A673 (cell line): Measurements from ENCODE around the gene ORM2. TPM values are rescaled to one million over a fixed set of nuclear protein-coding genes. Genes with fewer than 3 reads are reported as not detected.

ENCODE experiments used
- BruUV-seq: library from RNA; stranded (reverse); fragments of 400-500 nt; replicated peaks from 2 replicates; lab custom pipeline; 2021; lab: Mats Ljungman, UMichigan
- CTCF ChIA-PET: fragments of 300-600 bp; sonication (Branson Sonifier 250); formaldehyde crosslinking; loops from one replicate; lab custom pipeline; 2022; ENCODE audit warnings: antibody characterized with exemption; lab: Charles Lee
- POLR2A ChIA-PET: fragments of 300-600 bp; sonication (Branson Sonifier 250); formaldehyde crosslinking; loops from one replicate; lab custom pipeline; 2022; ENCODE audit warnings: antibody characterized with exemption; ENCODE audit not compliant: low non-redundant PET; lab: Charles Lee
- DNase-seq: peaks from one replicate; pipeline ENCODE4 v3.0.0-alpha.2; 2015; ENCODE audit warnings: low spot score
- H3K27ac ChIP-seq: fragments of 200-600 bp; sonication (generic); 2 replicates; pipeline ENCODE4 v1.5.1; 2016; ENCODE audit warnings: mixed run types, low read depth, mild to moderate bottlenecking, mixed read lengths, antibody characterized with exemption, low read length; ENCODE audit not compliant: poor library complexity, severe bottlenecking
- H3K27me3 ChIP-seq: fragments of 200-600 bp; sonication (generic); replicated peaks from 2 replicates; pipeline ENCODE4 v1.6.1; 2017; ENCODE audit warnings: mixed run types, low read depth, mild to moderate bottlenecking, mixed read lengths, antibody characterized with exemption, low read length; ENCODE audit not compliant: insufficient read depth, poor library complexity
- H3K36me3 ChIP-seq: fragments of 200-600 bp; sonication (generic); 2 replicates; pipeline ENCODE4 v1.6.1; 2016; ENCODE audit warnings: mixed run types, mild to moderate bottlenecking, mixed read lengths, antibody characterized with exemption, low read length; ENCODE audit not compliant: insufficient read depth, poor library complexity, severe bottlenecking
- H3K4me1 ChIP-seq: fragments of 200-600 bp; sonication (generic); 2 replicates; pipeline ENCODE4 v1.6.1; 2017; ENCODE audit warnings: mixed run types, mild to moderate bottlenecking, mixed read lengths, antibody characterized with exemption, low read length; ENCODE audit not compliant: insufficient read depth, poor library complexity, severe bottlenecking
- H3K4me3 ChIP-seq: fragments of 200-600 bp; sonication (generic); 2 replicates; pipeline ENCODE4 v1.5.1; 2016; ENCODE audit warnings: low read depth, mixed run types, mild to moderate bottlenecking, mixed read lengths, low read length; ENCODE audit not compliant: poor library complexity, severe bottlenecking
- H3K9me3 ChIP-seq: fragments of 200-600 bp; sonication (generic); 2 replicates; pipeline ENCODE4 v1.6.1; 2016; ENCODE audit warnings: mixed run types, low read depth, mild to moderate bottlenecking, mixed read lengths, antibody characterized with exemption, low read length; ENCODE audit not compliant: poor library complexity, severe bottlenecking
- CTCF ChIP-seq: fragments of 300-800, 200-600 bp; sonication (generic); conservative IDR thresholded peaks from 2 replicates; pipeline ENCODE4 v1.5.1; 2017; ENCODE audit warnings: low read depth, mild to moderate bottlenecking, antibody characterized with exemption, low read length, moderate library complexity, mixed read lengths
- EZH2 ChIP-seq: fragments of 200-600 bp; sonication (generic); IDR thresholded peaks from 2 replicates; pipeline ENCODE4 v1.6.1; 2017; ENCODE audit warnings: borderline replicate concordance, low read depth, mild to moderate bottlenecking, mixed read lengths, antibody characterized with exemption, low read length; ENCODE audit not compliant: poor library complexity, severe bottlenecking
- intact Hi-C: fragments of 100-400 bp; cut with micrococcal nuclease; formaldehyde crosslinking; loops from one replicate; pipeline ENCODE4 v1.10.0; 2022; ENCODE audit not compliant: unreplicated experiment
- total RNA-seq: library from RNA; stranded (reverse); gene quantifications from 2 replicates; pipeline ENCODE4 v1.2.3, GENCODE V29; 2021

Gene ORM2
- total RNA-seq, 1 experiment from 2014 or later, result not detected

GRCh38 chr9:114309096-114309495 is 20.6 kb upstream of the ORM2 start:
- POLR2A ChIA-PET, result no interaction called here
- Histone ChIP-seq H3K4me3 (no peak overlapping the region), H3K9me3 (no peaks in the 10 kb centered on the region), H3K4me1 (no peaks in the 10 kb centered on the region), H3K36me3 (no peaks in the 10 kb centered on the region), H3K27me3 (no peaks in the 10 kb centered on the region), H3K27ac (no peak overlapping the region)
- no peak for DNase-seq
- TF ChIP-seq EZH2 (no peak), CTCF (no peak)
- intact Hi-C loops, result no loop called here
- CTCF ChIA-PET, result no interaction called here
- no TSS peak for BruUV-seq

DNA sequence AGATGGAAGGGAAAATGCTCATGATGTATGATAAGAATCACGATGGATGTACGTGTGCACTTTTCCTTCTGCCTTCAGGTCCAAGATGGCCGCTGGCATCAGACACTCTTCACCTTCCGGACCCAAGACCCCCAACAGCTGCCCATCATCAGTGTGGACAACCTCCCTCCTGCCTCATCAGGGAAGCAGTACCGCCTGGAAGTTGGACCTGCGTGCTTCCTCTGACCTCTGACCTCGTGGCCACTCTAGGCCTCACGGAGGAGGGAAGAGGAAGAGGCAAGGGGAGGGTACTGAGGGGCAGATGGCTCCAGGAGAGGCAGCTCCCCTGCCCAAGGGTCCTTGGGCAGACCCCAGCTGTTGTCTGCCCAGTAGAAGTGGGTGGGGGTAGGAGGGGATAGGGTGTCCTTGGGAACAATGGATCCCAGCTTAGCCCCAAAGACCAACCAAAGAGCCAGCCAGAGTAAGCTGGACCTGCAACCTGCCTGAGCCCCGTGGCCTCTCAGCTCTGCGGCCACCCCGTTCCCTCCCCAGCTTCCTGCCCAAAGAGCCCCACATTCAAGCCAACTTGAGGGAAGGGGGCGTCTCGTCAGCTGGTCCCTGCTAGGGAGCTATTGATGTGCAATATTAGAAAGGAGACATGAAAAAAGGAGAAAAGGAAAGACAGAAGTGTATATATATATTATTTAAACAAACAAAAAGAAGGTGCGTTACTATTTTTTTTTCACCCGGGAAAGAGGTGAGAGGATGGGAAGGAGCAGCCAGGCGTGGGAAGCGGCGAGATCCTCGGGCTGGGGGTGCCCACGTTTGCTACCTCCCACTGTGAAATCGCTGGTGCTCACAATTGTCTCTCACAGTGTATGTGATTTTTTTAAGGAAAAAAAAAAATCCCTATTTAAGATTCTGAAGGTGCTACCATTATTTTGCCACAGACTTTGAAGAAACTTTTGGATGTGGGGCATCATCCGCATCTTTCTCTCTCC is 18.9 kb upstream of the ORM2 start:
- intact Hi-C loops, result no loop called here
- DNase-seq, result no peak
- no peaks in the 10 kb centered on the region for H3K36me3 ChIP-seq
- H3K4me3 ChIP-seq, result no peak overlapping the region
- CTCF ChIA-PET, result no interaction called here
- no TSS peak for BruUV-seq
- TF ChIP-seq EZH2 (no peak), CTCF (no peak)
- POLR2A ChIA-PET, result no interaction called here
- H3K27ac ChIP-seq, result no peak overlapping the region
- no peaks in the 10 kb centered on the region for H3K9me3 ChIP-seq
- H3K4me1 ChIP-seq, result no peaks in the 10 kb centered on the region
- H3K27me3 ChIP-seq, result no peaks in the 10 kb centered on the region

- Histone ChIP-seq H3K4me3 (no peak overlapping the region), H3K27ac (no peak overlapping the region), H3K27me3 (no peaks in the 10 kb centered on the region), H3K36me3 (no peaks in the 10 kb centered on the region), H3K9me3 (no peaks in the 10 kb centered on the region), H3K4me1 (no peaks in the 10 kb centered on the region)
- TF ChIP-seq EZH2, result no peak
- TF ChIP-seq CTCF, result no peak
- POLR2A ChIA-PET, result no interaction called here
- CTCF ChIA-PET, result no interaction called here
- TSS peak; percentile 79 for BruUV-seq
- intact Hi-C loops, result no loop called here
- no peak for DNase-seq
Measured at GRCh38 chr9:114311571-114312512, 17.8 kb upstream of the ORM2 start.
